SK-N-MC (cell line): ENCODE measurements around the gene PPTC7.
A peak's percentile ranks its signal among the peaks of the same experiment; 100 is the strongest.
"Not testable (repeated sequence)": the region's sequence is repeated elsewhere in the genome, so short reads cannot be mapped to it uniquely, and the experiment has no call there.

Source experiments
- DNase-seq: peaks from one replicate; pipeline ENCODE4 v3.0.0-alpha.2; 2011; ENCODE audit warnings: low read depth, low spot score
- H3K27ac ChIP-seq: fragments of 200-600 bp; sonication (generic); 2 replicates; pipeline ENCODE4 v1.5.1; 2016; ENCODE audit warnings: mixed run types
- H3K36me3 ChIP-seq: fragments of 200-600 bp; sonication (generic); 2 replicates; pipeline ENCODE4 v1.6.1; 2017; ENCODE audit warnings: antibody characterized with exemption, low read length, mixed read lengths; ENCODE audit not compliant: insufficient read depth
- H3K4me3 ChIP-seq: fragments of 200-600 bp; sonication (generic); 2 replicates; pipeline ENCODE4 v1.5.1; 2016
- H3K9ac ChIP-seq: fragments of 200-600 bp; sonication (generic); 2 replicates; pipeline ENCODE4 v1.8.0; 2017; ENCODE audit warnings: mixed run types, mixed read lengths; ENCODE audit not compliant: insufficient read length
- H3K9me3 ChIP-seq: fragments of 200-600 bp; sonication (generic); 2 replicates; pipeline ENCODE4 v1.6.1; 2017; ENCODE audit warnings: low read depth, mild to moderate bottlenecking, antibody characterized with exemption, low read length, moderate library complexity, mixed read lengths
- EZH2 ChIP-seq: fragments of 200-600 bp; sonication (generic); IDR thresholded peaks from one replicate; pipeline ENCODE4 v1.6.1; 2017; ENCODE audit warnings: antibody characterized with exemption
- FOXP2 ChIP-seq: optimal IDR thresholded peaks from 2 replicates; pipeline ENCODE3; 2011; ENCODE audit warnings: mild to moderate bottlenecking, moderate library complexity; ENCODE audit not compliant: insufficient read depth; ENCODE audit errors: extremely low read length, control extremely low read depth
- POLR2AphosphoS5 ChIP-seq: IDR thresholded peaks from 2 replicates; pipeline ENCODE4 v1.6.1; 2012; ENCODE audit warnings: mild to moderate bottlenecking, low read depth, low read length, borderline replicate concordance

PPTC7 gene

DNA sequence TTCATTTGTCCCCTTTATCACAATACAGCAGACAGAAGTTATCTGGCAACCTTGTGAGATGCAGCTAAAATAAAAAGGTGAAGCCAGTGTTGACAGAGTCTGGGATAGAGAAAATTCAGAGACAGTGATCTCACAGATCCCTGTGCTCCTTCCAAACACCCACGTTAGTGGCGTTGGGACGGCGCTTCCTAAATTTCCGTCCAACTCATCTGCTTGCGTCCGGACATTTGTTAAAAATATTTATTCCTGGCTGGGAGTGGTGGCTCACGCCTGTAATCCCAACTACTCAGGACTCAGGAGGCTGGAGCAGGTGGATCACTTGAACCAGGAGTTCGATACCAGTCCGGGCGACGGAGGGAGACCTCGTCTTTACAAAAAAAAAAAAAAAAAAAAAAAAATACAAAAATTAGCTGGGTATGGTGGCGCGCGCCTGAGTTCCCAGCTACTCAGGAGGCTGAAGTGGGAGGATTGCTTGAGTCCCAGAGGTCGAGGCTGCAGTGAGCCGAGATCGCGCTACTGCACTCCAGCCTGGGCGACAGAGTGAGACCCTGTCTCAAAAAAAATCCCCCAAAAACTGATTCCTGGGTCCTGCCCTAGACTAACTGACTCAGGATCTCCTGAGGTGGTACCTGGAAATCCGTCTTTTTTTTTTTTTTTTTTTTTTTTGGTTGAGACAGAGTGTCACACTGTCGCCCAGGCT lies 30.1 kb upstream of the PPTC7 start:
- H3K4me3 ChIP-seq, result peak overlapping the region; percentile 84
- no peaks in the 10 kb centered on the region for H3K9me3 ChIP-seq
- no peak for DNase-seq
- TF ChIP-seq POLR2AphosphoS5 (no peak), FOXP2 (no peak), EZH2 (no peak)
- H3K9ac ChIP-seq, result peak overlapping the region; percentile 68
- H3K27ac ChIP-seq, result no peak overlapping the region
- H3K36me3 ChIP-seq, result no peaks in the 10 kb centered on the region

GRCh38 chr12:110606253-110606611 lies 23.1 kb upstream of the PPTC7 start:
- no peaks in the 10 kb centered on the region for H3K36me3 ChIP-seq
- no peak overlapping the region for H3K27ac ChIP-seq
- DNase-seq, result no peak
- TF ChIP-seq EZH2 (no peak), POLR2AphosphoS5 (no peak), FOXP2 (no peak)
- H3K9me3 ChIP-seq, result no peaks in the 10 kb centered on the region
- no peak overlapping the region for H3K4me3 ChIP-seq
- H3K9ac ChIP-seq, result no peak overlapping the region

DNA sequence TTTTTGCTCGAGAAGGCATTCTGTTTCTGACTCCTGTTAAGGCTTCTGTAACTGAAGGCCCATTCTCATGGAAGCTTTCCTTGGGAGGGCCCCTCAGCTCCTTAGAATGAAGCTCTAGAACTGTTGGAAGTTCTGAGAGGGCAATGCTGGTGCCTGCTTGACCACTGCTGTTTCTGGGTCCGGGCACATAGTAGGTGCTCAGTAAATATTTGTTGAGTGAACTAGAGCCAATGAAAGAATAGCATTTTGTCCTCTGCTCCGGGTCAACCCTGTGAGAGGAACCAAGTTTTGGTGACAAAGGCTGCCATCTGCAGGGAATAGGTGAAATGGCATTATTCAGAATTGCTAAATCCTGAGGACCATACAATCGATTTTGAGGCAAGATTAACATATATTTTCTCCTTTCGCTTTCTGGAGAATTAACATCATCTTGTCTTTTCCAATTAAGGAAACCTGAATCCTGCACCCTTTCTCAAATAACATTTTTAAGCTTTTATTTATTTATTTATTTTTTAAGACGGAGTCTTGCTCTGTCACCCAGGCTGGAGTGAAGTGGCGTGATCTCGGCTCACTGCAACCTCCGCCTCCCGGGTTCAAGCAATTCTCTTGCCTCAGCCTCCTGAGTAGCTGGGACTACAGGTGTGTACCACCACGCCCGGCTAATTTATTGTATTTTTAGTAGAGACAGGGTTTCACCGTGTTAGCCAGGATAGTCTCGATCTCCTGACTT lies 19.1 kb upstream of the PPTC7 start:
- H3K9me3 ChIP-seq, H3K36me3 ChIP-seq, DNase-seq: not testable (repeated sequence)

DNA sequence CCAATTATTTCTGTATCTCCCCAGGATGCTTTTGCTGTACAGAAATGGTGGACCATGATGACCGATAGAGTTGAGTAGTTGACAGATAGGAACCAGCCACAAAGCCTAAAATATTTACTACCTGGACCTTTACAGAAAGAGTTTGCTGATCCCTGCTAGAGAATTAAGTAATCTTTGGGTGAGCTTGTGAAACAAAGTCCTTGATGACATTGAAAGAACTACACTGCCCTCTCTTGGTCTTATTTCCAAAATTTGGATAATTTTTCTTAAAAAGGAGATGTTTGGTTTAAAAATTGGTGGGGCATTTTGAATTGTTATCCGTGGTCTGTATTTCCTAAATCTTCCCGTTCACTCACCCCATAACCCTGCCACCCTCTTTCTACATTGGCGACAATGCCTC lies 17.1 kb upstream of the PPTC7 start:
- TF ChIP-seq EZH2, result no peak
- TF ChIP-seq POLR2AphosphoS5, result no peak
- TF ChIP-seq FOXP2, result no peak
- Histone ChIP-seq H3K4me3 (no peak overlapping the region), H3K27ac (no peak overlapping the region), H3K9me3 (no peaks in the 10 kb centered on the region), H3K36me3 (no peaks in the 10 kb centered on the region), H3K9ac (no peak overlapping the region)
- DNase-seq, result peak; percentile 52

More for the DNA sequence above, 19.1 kb upstream of the PPTC7 start:
- not testable (repeated sequence) for H3K9ac ChIP-seq, H3K4me3 ChIP-seq, H3K27ac ChIP-seq

DNA sequence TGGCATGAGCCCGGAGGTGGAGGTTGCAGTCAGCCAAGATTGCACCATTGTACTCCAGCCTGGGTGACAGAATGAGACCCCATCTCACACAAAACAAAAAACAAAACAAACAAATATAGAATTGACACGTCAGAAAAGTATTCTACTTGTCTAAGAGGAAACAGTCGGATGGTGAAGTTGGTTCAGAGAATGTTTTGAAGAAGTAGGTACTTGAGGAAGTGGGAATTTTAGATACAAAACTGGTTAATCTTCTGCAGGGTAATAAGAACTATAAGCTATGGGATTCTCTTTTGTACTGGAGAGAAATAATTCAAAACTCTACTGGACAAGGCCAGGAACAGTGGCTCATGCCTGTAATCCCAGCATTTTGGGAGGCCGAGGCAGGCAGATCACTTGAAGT lies 16.2 kb upstream of the PPTC7 start:
- no peak overlapping the region for H3K9ac ChIP-seq
- no peak overlapping the region for H3K4me3 ChIP-seq
- H3K27ac ChIP-seq, result no peak overlapping the region
- TF ChIP-seq EZH2 (no peak), FOXP2 (no peak), POLR2AphosphoS5 (no peak)
- no peak for DNase-seq
- H3K36me3 ChIP-seq, result no peaks in the 10 kb centered on the region
- H3K9me3 ChIP-seq, result no peaks in the 10 kb centered on the region

DNA sequence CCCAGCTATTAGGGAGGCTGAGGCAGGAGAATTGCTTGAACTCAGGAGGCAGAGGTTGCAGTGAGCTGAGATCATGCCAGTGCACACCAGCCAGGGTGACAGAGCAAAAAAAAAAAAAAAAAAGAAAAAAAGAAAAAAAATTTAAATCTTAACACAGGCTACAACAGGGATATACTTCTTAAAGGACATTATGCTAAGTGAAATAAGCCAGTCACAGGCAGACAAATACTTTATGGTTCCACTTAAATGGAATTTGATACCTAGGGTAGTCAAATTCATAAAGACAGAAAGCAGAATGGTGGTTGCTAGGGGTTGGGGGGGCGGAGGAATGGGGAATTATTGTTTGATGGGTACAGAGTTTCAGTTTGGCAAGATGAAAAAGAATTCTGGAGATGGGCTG lies 14.8 kb upstream of the PPTC7 start:
- no peak for TF ChIP-seq POLR2AphosphoS5
- TF ChIP-seq FOXP2, result no peak
- TF ChIP-seq EZH2, result no peak
- no peak for DNase-seq
- no peak overlapping the region for H3K27ac ChIP-seq
- H3K4me3 ChIP-seq, result no peak overlapping the region
- H3K9ac ChIP-seq, result no peak overlapping the region
- H3K36me3 ChIP-seq, result no peaks in the 10 kb centered on the region
- H3K9me3 ChIP-seq, result no peaks in the 10 kb centered on the region

GRCh38 chr12:110592919-110593318 lies 9.8 kb upstream of the PPTC7 start:
- not testable (repeated sequence) for H3K4me3 ChIP-seq, H3K9me3 ChIP-seq, DNase-seq, H3K36me3 ChIP-seq, H3K27ac ChIP-seq, H3K9ac ChIP-seq

DNA sequence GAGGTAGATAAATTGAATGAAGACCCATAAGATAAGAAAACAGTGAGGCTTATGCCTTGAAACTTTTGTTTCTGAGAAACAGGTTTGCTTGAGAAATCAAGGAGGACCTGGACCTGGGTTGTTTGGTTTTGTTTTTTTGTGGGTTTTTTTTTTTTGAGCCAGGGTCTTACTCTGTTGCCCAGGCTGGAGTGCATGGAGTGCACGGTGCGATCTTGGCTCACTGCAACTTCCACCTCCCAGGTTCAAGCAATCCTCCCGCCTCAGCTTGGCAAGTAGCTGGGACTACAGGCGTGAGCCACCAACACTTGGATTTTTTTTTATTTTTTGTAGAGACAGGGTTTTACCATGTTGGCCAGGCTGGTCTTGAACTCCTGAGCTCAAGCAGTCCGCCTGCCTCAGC lies 9.0 kb upstream of the PPTC7 start:
- H3K27ac ChIP-seq, result no peak overlapping the region
- no peak overlapping the region for H3K9ac ChIP-seq
- no peak overlapping the region for H3K4me3 ChIP-seq
- no peak for TF ChIP-seq EZH2
- H3K9me3 ChIP-seq, result no peaks in the 10 kb centered on the region
- DNase-seq, result no peak
- no peaks in the 10 kb centered on the region for H3K36me3 ChIP-seq

- Histone ChIP-seq H3K36me3 (no peaks in the 10 kb centered on the region), H3K9ac (no peak overlapping the region), H3K9me3 (no peaks in the 10 kb centered on the region), H3K4me3 (no peak overlapping the region), H3K27ac (no peak overlapping the region)
- TF ChIP-seq FOXP2 (no peak), POLR2AphosphoS5 (no peak), EZH2 (no peak)
- DNase-seq, result no peak
Observed at GRCh38 chr12:110591451-110592051, 8.4 kb upstream of the PPTC7 start.
